GM23338 (cell line): ENCODE data around the gene RAB40C.

Experiments
- CREB1 ChIP-seq: fragments of 250-450 bp; sonication (Bioruptor Pico); IDR thresholded peaks from 2 replicates; pipeline ENCODE4 v1.5.0; 2020; ENCODE audit warnings: low read depth, mild to moderate bottlenecking, moderate library complexity
- EZH2 ChIP-seq: fragments of 200-600 bp; sonication (generic); IDR thresholded peaks from one replicate; pipeline ENCODE4 v1.8.0; 2017; ENCODE audit warnings: antibody characterized with exemption, mild to moderate bottlenecking, low read depth; ENCODE audit not compliant: unreplicated experiment
- EZH2phosphoT487 ChIP-seq: fragments of 200-600 bp; sonication (generic); IDR thresholded peaks from one replicate; pipeline ENCODE4 v1.8.1; 2018; ENCODE audit warnings: antibody characterized with exemption; ENCODE audit not compliant: unreplicated experiment
- JUNB ChIP-seq: IDR thresholded peaks from one replicate; pipeline ENCODE4 v1.6.1; 2016; ENCODE audit warnings: antibody characterized with exemption; ENCODE audit not compliant: unreplicated experiment
- POLR2AphosphoS5 ChIP-seq: IDR thresholded peaks from 2 replicates; pipeline ENCODE4 v1.6.1; 2016; ENCODE audit warnings: antibody characterized with exemption, low read depth
- STAT1 ChIP-seq: IDR thresholded peaks from one replicate; pipeline ENCODE4 v1.6.1; 2016; ENCODE audit warnings: antibody characterized with exemption; ENCODE audit not compliant: unreplicated experiment
- ZNF114 ChIP-seq: fragments of 250-450 bp; sonication (Bioruptor Pico); IDR thresholded peaks from 2 replicates; pipeline ENCODE4 v1.5.0; 2020; ENCODE audit warnings: mild to moderate bottlenecking, moderate library complexity
- ZNF331 ChIP-seq: fragments of 250-450 bp; sonication (Bioruptor Pico); IDR thresholded peaks from 2 replicates; pipeline ENCODE4 v1.5.0; 2020; ENCODE audit warnings: low read depth, mild to moderate bottlenecking, moderate library complexity
- TF ChIP-seq, protein P1 (sequence below), 2 experiments: fragments of 200-600 bp in 1 of 2; sonication (generic) in 1 of 2; conservative IDR thresholded peaks; 2 replicates each; pipeline versions ENCODE4 v1.5.1 to v1.6.1; 2016 to 2017; ENCODE audit warnings: antibody characterized with exemption in 2 of 2, low read depth in 2 of 2, mild to moderate bottlenecking in 2 of 2, moderate library complexity in 1 of 2
- TF ChIP-seq, protein P2 (sequence below): IDR thresholded peaks from one replicate; pipeline ENCODE4 v1.6.1; 2018; ENCODE audit warnings: antibody characterized with exemption; ENCODE audit not compliant: unreplicated experiment
- TF ChIP-seq, protein P3 (sequence below): IDR thresholded peaks from 2 replicates; pipeline ENCODE4 v1.6.1; 2016; ENCODE audit warnings: antibody characterized with exemption

DNA sequence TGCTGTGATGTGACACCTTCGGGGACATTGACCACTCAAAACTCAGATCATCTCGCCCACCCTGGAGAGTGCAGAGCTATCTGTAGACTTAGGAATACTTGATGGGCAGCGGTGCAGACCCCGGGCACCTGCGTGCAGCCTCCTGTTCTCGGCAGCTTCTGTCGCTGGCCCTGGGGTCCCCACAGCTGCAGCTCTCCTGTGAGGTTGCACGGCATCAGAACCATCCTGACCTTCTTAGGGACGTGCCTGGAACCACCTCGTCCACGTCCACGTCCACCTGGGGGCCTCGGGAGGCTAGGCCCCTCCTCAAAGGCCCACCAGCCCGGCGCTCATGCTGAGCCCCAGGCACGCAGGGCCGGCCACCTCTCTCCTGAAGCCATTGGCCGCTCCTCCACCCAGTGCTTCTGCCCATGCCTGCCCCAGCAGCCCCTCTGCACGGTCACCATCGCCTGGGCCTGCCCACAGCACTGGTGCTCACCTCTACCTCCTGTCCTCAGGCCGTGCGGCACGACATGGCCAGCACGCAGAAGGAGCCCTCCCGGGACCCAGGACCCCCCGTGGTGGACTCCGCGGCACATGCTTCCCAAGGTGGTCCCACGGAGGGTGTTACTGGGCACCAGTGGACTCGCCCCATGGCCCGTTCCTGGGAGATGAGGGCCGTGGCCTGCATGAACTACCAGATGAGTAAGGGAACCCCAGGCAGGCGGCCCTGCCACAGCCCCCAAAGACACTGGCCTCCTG lies 38.6 kb downstream of the RAB40C start:
- TF ChIP-seq, protein P1, sequence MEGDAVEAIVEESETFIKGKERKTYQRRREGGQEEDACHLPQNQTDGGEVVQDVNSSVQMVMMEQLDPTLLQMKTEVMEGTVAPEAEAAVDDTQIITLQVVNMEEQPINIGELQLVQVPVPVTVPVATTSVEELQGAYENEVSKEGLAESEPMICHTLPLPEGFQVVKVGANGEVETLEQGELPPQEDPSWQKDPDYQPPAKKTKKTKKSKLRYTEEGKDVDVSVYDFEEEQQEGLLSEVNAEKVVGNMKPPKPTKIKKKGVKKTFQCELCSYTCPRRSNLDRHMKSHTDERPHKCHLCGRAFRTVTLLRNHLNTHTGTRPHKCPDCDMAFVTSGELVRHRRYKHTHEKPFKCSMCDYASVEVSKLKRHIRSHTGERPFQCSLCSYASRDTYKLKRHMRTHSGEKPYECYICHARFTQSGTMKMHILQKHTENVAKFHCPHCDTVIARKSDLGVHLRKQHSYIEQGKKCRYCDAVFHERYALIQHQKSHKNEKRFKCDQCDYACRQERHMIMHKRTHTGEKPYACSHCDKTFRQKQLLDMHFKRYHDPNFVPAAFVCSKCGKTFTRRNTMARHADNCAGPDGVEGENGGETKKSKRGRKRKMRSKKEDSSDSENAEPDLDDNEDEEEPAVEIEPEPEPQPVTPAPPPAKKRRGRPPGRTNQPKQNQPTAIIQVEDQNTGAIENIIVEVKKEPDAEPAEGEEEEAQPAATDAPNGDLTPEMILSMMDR (conservative IDR thresholded peaks at IDR 0.05; ENCODE audit: low read depth in 2 of 2), result no peak
- no peak for TF ChIP-seq EZH2
- no peak for TF ChIP-seq POLR2AphosphoS5
- TF ChIP-seq, protein P2, sequence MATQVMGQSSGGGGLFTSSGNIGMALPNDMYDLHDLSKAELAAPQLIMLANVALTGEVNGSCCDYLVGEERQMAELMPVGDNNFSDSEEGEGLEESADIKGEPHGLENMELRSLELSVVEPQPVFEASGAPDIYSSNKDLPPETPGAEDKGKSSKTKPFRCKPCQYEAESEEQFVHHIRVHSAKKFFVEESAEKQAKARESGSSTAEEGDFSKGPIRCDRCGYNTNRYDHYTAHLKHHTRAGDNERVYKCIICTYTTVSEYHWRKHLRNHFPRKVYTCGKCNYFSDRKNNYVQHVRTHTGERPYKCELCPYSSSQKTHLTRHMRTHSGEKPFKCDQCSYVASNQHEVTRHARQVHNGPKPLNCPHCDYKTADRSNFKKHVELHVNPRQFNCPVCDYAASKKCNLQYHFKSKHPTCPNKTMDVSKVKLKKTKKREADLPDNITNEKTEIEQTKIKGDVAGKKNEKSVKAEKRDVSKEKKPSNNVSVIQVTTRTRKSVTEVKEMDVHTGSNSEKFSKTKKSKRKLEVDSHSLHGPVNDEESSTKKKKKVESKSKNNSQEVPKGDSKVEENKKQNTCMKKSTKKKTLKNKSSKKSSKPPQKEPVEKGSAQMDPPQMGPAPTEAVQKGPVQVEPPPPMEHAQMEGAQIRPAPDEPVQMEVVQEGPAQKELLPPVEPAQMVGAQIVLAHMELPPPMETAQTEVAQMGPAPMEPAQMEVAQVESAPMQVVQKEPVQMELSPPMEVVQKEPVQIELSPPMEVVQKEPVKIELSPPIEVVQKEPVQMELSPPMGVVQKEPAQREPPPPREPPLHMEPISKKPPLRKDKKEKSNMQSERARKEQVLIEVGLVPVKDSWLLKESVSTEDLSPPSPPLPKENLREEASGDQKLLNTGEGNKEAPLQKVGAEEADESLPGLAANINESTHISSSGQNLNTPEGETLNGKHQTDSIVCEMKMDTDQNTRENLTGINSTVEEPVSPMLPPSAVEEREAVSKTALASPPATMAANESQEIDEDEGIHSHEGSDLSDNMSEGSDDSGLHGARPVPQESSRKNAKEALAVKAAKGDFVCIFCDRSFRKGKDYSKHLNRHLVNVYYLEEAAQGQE, result no peak
- TF ChIP-seq ZNF331 (CRISPR knock-in tag), result no peak
- TF ChIP-seq EZH2phosphoT487, result no peak
- no peak for TF ChIP-seq ZNF114
- no peak for TF ChIP-seq CREB1 (CRISPR knock-in tag)
- no peak for TF ChIP-seq JUNB
- TF ChIP-seq, protein P3, sequence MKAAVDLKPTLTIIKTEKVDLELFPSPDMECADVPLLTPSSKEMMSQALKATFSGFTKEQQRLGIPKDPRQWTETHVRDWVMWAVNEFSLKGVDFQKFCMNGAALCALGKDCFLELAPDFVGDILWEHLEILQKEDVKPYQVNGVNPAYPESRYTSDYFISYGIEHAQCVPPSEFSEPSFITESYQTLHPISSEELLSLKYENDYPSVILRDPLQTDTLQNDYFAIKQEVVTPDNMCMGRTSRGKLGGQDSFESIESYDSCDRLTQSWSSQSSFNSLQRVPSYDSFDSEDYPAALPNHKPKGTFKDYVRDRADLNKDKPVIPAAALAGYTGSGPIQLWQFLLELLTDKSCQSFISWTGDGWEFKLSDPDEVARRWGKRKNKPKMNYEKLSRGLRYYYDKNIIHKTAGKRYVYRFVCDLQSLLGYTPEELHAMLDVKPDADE, result no peak
- TF ChIP-seq STAT1, result no peak
